CD4-positive, alpha-beta T cell (primary cell): Measurements from ENCODE around the gene DCUN1D2. TPM values are rescaled to one million over a fixed set of nuclear protein-coding genes. Genes with fewer than 3 reads are reported as not detected.

Experiments
- ATAC-seq: fragments of 200-7000 bp; cut with Tn5 transposase; one replicate; pipeline ENCODE4 v1.10.0; 2022; ENCODE audit warnings: mild to moderate bottlenecking; ENCODE audit not compliant: poor library complexity
- CTCF ChIA-PET: fragments of 350-600 bp; sonication (Branson Sonifier 250); formaldehyde crosslinking; loops from one replicate; lab custom pipeline; 2021; ENCODE audit warnings: antibody characterized with exemption, inconsistent platforms; lab: Charles Lee
- POLR2A ChIA-PET: fragments of 350-600 bp; sonication (Branson Sonifier 250); formaldehyde crosslinking; loops from one replicate; lab custom pipeline; 2021; ENCODE audit warnings: antibody characterized with exemption, inconsistent platforms; lab: Charles Lee
- DNase-seq, 14 experiments: peaks; one replicate each; pipeline ENCODE4 v3.0.0-alpha.2; 2013 to 2020; ENCODE audit warnings: mixed read lengths in 2 of 14
- H3K27ac ChIP-seq, 2 donors: one replicate each; pipeline versions ENCODE4 v1.5.1 to v1.7.0; 2013; ENCODE audit warnings: low read length in 2 of 2, low read depth in 1 of 2, mild to moderate bottlenecking in 1 of 2
- H3K27me3 ChIP-seq, 2 experiments: 1 replicate in 1 of 2; 2 replicates in 1 of 2; pipeline versions ENCODE4 v1.6.1 to v1.7.0; 2013; ENCODE audit warnings: low read length in 2 of 2, control low read depth in 1 of 2, mild to moderate bottlenecking in 1 of 2, moderate library complexity in 1 of 2; ENCODE audit not compliant: insufficient read depth in 2 of 2, control insufficient read depth in 1 of 2
- H3K36me3 ChIP-seq: one replicate; pipeline ENCODE4 v1.6.1; 2013; ENCODE audit warnings: low read length, control low read depth; ENCODE audit not compliant: insufficient read depth
- H3K4me1 ChIP-seq: one replicate; pipeline ENCODE4 v1.6.1; 2013; ENCODE audit warnings: low read length, control low read depth; ENCODE audit not compliant: insufficient read depth
- H3K4me3 ChIP-seq: one replicate; pipeline ENCODE4 v1.5.1; 2013; ENCODE audit warnings: mild to moderate bottlenecking, low read length, moderate library complexity
- H3K9me3 ChIP-seq, 2 experiments: 1 replicate in 1 of 2; 2 replicates in 1 of 2; pipeline versions ENCODE4 v1.6.1 to v1.7.0; 2013; ENCODE audit warnings: low read length in 2 of 2, mild to moderate bottlenecking in 2 of 2, control low read depth in 1 of 2, moderate library complexity in 1 of 2; ENCODE audit not compliant: control insufficient read depth in 1 of 2, insufficient read depth in 1 of 2
- H3K27ac Mint-ChIP-seq: one replicate; pipeline ENCODE4 v1.8.0; 2020; ENCODE audit warnings: mixed read lengths
- H3K27me3 Mint-ChIP-seq: one replicate; pipeline ENCODE4 v1.8.0; 2021; ENCODE audit warnings: mixed read lengths
- H3K36me3 Mint-ChIP-seq: one replicate; pipeline ENCODE4 v1.8.0; 2021; ENCODE audit warnings: low read depth, mixed read lengths
- H3K4me1 Mint-ChIP-seq: one replicate; pipeline ENCODE4 v1.8.0; 2021; ENCODE audit warnings: low read depth, mixed read lengths
- H3K4me3 Mint-ChIP-seq: one replicate; pipeline ENCODE4 v1.8.0; 2020; ENCODE audit warnings: mild to moderate bottlenecking, mixed read lengths
- H3K9me3 Mint-ChIP-seq: one replicate; pipeline ENCODE4 v1.8.0; 2020; ENCODE audit warnings: mixed read lengths
- intact Hi-C, 2 experiments: fragments of 100-400 bp; cut with DNase I in 1 of 2; cut with micrococcal nuclease in 1 of 2; formaldehyde crosslinking; loops; one replicate each; pipeline versions ENCODE4 v1.15.1 to v1.9.0; 2023 to 2025; cut with DNase I, micrococcal nuclease
- total RNA-seq, 174 experiments: library from RNA in 2 of 174; stranded (reverse) in 2 of 174; gene quantifications; one replicate each; pipeline ENCODE4 v1.2.3 and lab custom pipeline; 2021 to 2026
- TF ChIP-seq, protein P1 (sequence below): fragments of 200-600 bp; IDR thresholded peaks from one replicate; pipeline ENCODE4 v1.8.0; 2022; ENCODE audit warnings: antibody characterized with exemption, mild to moderate bottlenecking

The DCUN1D2 gene
- total RNA-seq, 2 experiments from 2014 or later, result 16.2 to 18.9 TPM

DNA sequence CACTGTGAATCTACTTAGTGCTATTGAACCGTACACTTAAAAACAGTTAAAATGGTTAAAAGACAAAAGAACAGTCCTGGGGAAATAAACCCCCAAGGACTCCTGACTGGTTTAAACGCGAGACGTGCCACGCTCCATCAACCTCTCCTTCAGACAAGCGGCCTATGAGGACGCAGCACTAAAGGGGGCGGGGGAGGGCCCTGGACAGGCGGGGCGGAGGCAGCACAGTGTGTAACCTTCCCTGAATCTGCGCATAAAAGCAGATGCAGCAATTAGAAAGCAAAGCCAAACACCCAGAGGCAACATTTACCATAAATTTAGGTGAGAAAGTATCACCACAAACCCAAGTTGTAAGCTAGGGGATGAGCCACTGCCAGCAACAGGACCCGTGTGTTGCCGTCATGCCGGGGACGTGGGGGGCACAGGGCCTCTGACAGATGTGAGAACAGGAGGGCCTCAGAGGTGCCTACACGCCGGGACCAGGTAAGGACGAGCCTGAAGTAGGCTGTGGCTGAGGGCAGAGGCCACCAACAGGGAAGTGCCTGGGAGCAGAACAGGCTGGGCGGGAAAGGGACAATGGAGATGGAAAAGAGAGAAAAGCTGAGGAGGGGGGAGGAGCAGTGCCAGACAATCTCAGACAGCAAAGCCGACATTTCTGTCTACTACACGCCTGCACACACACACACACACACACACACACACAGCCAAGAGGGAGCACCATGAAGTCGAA, 21.9 kb downstream of the DCUN1D2 start:
- CTCF ChIA-PET, result no interaction called here
- H3K27me3 ChIP-seq, result no peaks in the 10 kb centered on the region
- POLR2A ChIA-PET, result no interaction called here
- Mint-ChIP-seq H3K4me3 (no peak overlapping the region), H3K27me3 (no peaks in the 10 kb centered on the region), H3K36me3 (peaks cover 52% of the 10 kb centered on the region), H3K4me1 (no peaks in the 10 kb centered on the region), H3K27ac (no peak overlapping the region), H3K9me3 (no peaks in the 10 kb centered on the region)
- DNase-seq (no peak), ATAC-seq (no peak)
- H3K4me1 ChIP-seq, result peaks cover 3% of the 10 kb centered on the region
- H3K36me3 ChIP-seq, result peaks cover 12% of the 10 kb centered on the region
- no peak overlapping the region for H3K27ac ChIP-seq
- TF ChIP-seq, protein P1, sequence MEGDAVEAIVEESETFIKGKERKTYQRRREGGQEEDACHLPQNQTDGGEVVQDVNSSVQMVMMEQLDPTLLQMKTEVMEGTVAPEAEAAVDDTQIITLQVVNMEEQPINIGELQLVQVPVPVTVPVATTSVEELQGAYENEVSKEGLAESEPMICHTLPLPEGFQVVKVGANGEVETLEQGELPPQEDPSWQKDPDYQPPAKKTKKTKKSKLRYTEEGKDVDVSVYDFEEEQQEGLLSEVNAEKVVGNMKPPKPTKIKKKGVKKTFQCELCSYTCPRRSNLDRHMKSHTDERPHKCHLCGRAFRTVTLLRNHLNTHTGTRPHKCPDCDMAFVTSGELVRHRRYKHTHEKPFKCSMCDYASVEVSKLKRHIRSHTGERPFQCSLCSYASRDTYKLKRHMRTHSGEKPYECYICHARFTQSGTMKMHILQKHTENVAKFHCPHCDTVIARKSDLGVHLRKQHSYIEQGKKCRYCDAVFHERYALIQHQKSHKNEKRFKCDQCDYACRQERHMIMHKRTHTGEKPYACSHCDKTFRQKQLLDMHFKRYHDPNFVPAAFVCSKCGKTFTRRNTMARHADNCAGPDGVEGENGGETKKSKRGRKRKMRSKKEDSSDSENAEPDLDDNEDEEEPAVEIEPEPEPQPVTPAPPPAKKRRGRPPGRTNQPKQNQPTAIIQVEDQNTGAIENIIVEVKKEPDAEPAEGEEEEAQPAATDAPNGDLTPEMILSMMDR, result no peak
- H3K9me3 ChIP-seq, result no peaks in the 10 kb centered on the region
- intact Hi-C loops, result no loop called here
- H3K4me3 ChIP-seq, result no peak overlapping the region

DNA sequence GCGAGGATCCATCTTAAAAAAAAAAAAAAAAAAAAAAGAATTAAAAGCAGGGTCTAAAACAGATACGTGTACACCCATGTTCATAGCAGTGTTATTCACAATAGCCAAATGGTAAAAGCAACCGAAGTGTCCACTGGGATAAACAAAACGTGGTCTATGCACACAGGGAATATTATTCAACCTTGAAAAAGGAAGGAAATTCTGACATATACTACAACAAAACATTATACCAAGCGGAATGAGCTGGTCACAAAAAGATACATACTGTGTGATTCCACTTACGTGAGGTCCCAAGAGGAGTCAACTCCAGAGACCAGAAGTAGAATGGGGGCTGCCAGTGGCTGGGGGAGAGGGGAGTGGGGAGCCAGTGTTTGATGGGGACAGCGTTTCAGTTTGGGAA, 22.5 kb downstream of the DCUN1D2 start:
- Histone ChIP-seq H3K4me1 (peaks cover 3% of the 10 kb centered on the region), H3K9me3 (no peaks in the 10 kb centered on the region), H3K27me3 (no peaks in the 10 kb centered on the region), H3K36me3 (peaks cover 9% of the 10 kb centered on the region), H3K27ac (no peak overlapping the region), H3K4me3 (no peak overlapping the region)
- H3K27me3 Mint-ChIP-seq, result no peaks in the 10 kb centered on the region
- ChIA-PET POLR2A (no interaction called here), CTCF (no interaction called here)
- TF ChIP-seq, protein P1, result no peak
- DNase-seq, result no peak
- H3K4me1 Mint-ChIP-seq, result no peaks in the 10 kb centered on the region
- H3K9me3 Mint-ChIP-seq, result no peaks in the 10 kb centered on the region
- no peak overlapping the region for H3K4me3 Mint-ChIP-seq
- intact Hi-C loops, result no loop called here
- H3K27ac Mint-ChIP-seq, result no peak overlapping the region
- ATAC-seq, result no peak
- H3K36me3 Mint-ChIP-seq, result peaks cover 54% of the 10 kb centered on the region

DNA sequence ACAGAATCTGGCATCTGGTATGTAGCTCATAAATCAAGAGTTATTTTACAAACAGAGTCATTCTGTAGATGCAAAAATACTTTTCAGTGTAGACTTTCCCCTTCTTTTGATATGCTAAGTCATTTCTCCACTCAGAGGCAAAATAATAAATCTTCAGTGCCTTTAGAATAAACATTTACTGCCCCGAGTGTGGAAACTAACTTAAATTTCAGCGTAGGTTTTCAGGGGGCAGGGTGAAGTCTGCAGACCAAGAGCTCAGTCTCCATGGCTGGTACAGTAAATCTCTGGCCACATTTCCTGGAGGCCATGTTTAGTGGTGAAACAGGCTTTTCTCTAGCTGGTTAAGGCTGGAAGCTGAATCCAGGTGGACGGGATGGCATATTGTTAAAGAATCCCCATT, 24.1 kb downstream of the DCUN1D2 start:
- Histone ChIP-seq H3K4me1 (peaks cover 3% of the 10 kb centered on the region), H3K27ac (no peak overlapping the region), H3K27me3 (no peaks in the 10 kb centered on the region), H3K9me3 (no peaks in the 10 kb centered on the region), H3K4me3 (no peak overlapping the region), H3K36me3 (peaks cover 9% of the 10 kb centered on the region)
- H3K9me3 Mint-ChIP-seq, result no peaks in the 10 kb centered on the region
- no peak overlapping the region for H3K27ac Mint-ChIP-seq
- H3K4me3 Mint-ChIP-seq, result no peak overlapping the region
- TF ChIP-seq, protein P1, result no peak
- ATAC-seq (no peak), DNase-seq (no peak)
- ChIA-PET CTCF (no interaction called here), POLR2A (no interaction called here)
- no peaks in the 10 kb centered on the region for H3K4me1 Mint-ChIP-seq
- peaks cover 55% of the 10 kb centered on the region for H3K36me3 Mint-ChIP-seq
- intact Hi-C loops, result no loop called here
- no peaks in the 10 kb centered on the region for H3K27me3 Mint-ChIP-seq
